Putamen (tissue), 1 donor: Measurements from ENCODE around the gene C22orf31.
"Not testable (repeated sequence)": the region's sequence is repeated elsewhere in the genome, so short reads cannot be mapped to it uniquely, and the experiment has no call there.

Experiments used
- DNase-seq: peaks from one replicate; pipeline ENCODE4 v3.0.0-alpha.2; 2016; ENCODE audit warnings: low spot score

C22orf31 gene

DNA sequence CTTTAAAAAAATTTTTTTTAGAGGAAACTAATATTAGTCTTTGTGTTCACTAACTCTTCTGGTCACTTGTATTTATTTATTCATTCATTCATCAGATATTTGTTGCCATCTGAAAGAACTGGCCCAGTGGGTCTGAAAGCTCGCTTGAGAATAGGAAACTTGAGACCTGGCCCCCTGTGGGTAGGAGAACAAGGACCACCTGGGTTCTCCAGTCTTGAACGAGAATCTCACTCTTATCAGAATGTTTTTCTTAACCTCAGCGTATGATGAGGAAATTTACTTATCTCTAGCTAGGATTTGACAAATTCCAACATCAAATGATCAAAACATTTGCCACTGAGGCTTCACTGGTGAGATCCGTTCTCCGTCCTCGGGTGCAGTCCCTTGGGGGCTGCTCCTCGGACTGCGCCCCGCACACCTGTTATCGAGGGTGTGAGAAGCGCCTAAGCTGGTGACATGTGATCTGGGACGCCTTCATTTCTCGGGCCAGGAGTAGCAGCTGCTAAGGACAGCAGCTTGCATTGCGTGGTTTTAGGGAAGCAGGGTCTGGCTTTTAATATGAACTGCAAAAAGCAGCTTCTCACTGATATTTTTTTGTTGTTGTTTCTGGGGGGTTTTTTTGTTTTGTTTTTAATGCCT is 6.3 kb downstream of the C22orf31 start:
- no peak for DNase-seq

DNA sequence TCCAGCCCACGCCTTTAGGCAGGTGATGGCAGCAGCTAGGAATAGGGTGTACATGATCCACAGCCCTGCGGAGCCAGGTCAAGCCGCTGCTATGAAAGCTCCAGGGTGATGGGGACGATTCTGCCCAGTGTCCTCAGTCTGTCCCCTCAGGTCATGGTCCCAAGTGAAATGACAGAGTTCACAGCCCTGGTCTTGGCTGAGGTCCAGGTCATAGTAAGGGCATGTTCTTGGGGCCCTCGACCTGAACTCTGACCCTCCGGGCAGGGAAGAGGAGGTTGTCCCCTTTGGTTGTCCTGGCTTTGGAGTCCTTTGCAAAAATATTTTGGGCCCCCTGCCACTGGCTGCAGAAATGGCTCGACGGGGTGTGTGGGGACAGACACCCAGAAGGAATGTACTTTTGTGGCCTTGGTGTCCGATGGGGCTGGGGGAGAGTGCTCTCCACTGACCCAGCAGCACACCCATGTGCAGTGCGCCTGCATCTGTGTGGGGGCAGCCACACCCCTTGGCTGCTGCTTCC is 7.3 kb downstream of the C22orf31 start:
- no peak for DNase-seq

DNA sequence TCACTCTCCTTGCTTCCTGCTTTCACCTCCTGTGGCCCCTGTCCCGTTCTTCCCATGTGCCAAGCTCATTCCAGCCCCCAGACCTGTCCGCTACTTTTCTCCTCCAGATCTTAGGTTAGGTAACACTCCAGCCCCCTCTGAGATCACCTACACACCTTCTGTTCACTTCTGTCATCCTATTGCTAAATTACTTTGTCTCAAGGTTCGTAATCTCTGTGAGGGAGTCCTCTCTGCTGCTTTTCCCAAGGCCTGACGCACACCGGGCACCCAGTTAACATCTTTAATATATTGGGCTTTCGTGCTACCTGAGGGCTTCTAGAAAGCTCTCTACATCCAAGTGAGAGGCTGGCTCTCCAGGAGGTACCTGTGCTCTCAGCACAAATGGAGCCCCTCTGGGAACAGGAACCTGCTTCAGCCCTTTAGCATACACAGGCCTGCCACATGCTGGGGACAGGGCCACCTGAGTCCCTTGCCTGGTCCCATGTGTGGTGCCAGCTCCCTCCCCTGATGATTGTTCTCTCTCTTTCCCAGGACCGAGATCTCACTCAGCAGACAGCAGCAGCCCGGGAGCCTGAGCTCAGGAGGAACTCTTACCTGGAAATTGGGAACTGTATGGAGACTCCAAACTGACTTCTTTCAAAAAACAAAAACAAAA is 8.5 kb downstream of the C22orf31 start:
- no peak for DNase-seq

DNA sequence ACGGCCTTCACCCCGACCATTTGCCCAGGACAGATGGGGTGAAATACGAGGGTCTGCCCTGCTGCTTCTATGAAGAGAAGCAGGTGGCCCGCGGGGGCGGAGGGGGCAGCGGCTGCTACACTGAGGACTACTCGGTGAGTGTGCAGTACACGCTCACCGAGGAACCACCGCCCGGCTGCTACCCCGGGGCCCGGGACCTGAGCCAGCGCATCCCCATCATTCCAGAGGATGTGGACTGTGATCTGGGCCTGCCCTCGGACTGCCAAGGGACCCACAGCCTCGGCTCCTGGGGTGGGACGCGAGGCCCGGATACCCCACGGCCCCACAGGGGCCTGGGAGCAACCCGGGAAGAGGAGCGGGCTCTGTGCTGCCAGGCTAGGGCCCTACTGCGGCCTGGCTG is 11.2 kb downstream of the C22orf31 start:
- no peak for DNase-seq

DNA sequence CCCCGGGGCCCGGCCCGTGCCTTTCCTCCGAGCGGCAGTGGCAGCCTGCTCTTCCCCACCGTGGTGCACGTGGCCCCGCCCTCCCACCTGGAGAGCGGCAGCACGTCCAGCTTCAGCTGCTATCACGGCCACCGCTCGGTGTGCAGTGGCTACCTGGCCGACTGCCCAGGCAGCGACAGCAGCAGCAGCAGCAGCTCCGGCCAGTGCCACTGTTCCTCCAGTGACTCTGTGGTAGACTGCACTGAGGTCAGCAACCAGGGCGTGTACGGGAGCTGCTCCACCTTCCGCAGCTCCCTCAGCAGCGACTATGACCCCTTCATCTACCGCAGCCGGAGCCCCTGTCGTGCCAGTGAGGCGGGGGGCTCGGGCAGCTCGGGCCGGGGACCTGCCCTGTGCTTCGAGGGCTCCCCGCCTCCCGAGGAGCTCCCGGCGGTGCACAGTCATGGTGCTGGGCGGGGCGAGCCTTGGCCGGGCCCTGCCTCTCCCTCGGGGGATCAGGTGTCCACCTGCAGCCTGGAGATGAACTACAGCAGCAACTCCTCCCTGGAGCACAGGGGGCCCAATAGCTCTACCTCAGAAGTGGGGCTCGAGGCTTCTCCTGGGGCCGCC is 11.9 kb downstream of the C22orf31 start:
- DNase-seq = no peak

DNA sequence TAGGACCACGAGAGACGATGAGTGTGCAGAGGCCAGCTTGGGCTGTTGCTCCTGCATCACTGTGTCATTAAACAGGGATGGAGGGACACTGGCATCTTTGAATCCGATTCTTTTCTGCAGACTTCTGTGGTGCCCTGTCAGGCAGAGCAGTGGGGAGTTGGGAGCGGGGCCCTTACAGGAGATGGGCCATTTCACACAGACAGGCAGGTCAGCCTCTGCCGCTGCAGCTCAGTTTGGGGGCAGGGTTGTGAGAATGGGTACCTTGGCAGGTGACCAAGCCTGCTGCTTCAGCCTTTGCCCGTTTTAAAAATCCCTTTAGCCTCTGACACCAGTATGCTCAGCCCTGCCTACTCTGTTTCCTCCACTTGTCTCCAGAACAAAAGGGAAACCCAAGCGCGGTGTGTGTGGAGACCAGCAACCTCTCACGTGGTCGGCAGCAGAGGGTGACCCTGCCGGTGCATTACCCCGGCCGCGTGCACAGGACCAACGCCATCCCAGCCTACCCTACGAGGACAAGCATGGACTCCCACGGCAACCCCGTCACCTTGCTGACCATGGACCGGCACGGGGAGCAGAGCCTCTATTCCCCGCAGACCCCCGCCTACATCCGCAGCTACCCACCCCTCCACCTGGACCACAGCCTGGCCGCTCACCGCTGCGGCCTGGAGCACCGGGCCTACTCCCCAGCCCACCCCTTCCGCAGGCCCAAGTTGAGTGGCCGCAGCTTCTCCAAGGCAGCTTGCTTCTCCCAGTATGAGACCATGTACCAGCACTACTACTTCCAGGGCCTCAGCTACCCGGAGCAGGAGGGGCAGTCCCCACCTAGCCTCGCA is 12.6 kb downstream of the C22orf31 start:
- no peak for DNase-seq

DNA sequence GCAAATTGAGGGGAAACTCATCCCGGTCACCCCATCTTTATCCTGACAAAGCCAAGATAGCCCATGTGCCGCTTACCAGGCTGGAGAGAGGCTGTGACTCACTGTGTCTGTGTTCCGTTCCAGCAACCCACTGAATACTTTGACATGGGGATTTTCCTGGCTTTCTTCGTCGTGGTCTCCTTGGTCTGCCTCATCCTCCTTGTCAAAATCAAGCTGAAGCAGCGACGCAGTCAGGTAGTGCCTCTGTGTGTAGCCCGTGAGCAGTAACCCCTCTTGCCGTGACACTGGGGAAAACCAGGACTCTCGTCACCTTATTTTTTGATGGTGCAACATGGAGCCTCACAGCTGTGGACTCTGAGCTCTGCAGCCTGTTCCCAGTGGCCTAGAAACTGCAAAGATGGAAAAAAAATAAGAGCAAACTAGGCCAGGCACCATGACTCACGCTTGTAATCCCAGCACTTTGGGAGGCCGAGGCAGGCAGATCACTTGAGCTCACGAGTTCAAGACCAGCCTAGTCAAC is 16.9 kb downstream of the C22orf31 start:
- DNase-seq = no peak

DNA sequence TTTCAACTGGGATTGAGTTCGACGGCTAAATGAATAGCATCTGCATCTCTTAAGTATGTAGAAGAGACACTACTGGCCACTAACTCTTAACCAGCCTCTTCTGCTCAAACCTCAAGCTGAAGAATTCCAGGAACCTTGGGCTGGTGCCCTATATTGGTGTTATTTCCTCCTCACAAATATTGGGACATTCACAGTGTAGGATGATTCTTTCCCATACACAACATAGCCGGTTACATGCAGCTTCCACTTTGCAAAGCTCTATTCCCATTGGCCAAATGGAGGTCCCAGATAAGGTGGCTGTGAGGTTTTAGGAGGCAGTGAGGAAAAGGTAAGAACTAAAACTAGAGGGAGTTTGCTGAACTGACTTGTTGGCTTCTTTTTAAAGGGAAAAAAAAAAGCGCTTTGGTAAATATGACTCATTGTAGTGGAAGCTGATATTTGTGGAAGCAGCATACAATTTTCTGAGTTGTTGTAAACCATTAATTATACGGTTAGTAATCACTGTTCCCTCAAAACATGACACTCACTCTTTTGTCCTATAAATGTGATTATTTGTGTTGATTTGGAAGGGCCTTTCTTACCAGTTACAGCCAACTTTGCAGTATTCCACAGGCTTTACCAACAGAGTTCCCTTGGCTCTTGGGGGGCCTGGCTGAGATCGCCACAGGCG is 17.6 kb downstream of the C22orf31 start:
- DNase-seq = no peak

DNA sequence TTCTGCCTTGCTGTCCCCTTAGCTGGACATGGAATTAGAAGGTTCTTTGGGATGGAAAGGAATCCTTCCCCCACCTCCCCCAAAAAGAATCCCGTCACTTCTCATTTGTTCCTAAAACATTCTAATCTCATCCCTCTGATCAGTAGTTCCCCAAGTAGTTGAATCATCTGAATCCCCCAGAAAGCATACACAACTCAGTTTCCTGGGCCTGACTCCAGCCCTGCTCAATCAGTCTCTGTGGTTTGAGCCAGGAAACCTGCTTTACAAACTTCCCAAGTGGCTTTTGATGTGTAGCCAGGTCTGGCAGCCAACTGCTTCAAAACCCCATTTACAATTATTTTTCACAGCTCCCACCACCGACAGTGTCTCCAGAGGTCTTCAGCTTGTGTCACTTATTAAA is 20.2 kb downstream of the C22orf31 start:
- DNase-seq = peak; percentile 66

DNA sequence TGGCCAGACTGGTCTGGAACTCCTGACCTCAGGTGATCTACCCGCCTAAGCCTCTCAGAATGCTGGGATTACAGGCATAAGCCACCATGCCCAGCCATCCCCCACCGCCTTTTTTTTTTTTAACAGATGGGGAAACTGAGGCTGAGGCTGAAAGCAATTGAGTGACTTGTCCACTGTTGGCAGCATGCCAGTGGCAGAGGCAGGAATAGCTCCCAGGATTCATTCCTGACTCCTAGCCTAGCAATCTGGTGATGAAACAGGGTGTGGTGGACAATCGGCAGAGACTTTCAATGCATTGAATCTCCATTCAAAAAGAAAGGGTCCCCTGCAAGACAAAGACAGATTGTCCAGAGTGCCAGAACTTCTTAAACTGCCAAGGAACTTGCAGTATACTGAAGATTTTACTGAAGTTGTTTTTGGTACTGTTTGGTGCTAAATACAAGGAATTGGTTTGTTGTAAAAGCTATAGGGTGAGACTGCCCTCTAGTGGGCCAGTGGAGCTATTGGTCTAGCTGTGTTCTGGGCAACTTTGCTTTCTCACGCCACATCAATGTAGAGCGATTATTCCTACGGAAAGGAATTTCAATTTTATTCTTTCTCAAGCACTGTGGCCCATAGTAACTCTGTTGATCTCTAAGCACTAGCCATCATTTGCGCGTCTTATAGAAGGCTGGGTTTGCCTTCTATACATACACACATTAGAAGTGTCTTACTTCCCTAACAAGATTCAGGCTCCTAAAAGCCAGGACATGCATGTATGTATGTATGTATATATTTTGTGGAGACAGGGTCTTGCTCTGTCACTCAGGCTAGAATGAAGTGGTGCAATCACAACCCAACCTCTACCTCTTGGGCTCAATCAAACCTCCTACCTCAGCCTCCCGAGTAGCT is 21.0 kb downstream of the C22orf31 start:
- peak; percentile 79 for DNase-seq

DNA sequence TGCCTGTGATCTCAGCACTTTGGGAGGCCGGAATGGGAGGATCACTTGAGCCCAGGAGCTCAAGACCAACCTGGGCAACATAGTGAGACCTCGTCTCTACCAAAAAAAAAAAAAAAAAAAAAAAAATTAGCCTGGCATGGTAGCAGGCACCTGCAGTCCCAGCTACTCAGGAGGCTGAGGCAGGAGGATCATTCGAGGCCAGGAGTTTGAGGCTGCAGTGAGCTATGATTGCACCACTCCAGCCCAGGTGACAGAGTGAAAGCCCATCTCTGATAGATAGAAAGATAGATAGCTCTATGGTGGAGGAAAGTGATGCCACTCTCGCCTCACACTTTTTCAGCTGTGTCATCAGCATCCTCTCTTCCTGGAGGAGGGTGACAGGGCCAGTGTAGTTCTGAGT is 21.9 kb downstream of the C22orf31 start:
- DNase-seq = not testable (repeated sequence)

DNA sequence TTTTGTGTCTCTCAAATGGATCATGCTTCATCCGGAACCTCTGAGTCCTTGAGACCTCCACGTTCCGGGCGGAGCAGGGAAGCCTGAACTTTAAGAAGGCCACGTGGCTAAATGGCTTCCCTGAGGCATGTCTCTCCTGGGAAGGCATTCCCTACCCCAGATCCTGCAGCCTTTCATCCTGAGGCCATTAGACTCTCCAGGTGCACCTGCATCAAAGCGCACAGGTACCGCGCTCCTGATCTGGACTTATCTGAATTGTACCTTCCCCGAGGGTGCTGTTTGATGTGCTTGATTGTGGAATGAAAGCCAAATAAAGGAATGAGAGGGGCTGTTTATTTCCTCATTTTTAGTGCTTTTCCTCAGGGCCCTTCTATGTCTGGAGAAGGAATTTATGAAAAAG is 22.5 kb downstream of the C22orf31 start:
- DNase-seq = no peak

DNA sequence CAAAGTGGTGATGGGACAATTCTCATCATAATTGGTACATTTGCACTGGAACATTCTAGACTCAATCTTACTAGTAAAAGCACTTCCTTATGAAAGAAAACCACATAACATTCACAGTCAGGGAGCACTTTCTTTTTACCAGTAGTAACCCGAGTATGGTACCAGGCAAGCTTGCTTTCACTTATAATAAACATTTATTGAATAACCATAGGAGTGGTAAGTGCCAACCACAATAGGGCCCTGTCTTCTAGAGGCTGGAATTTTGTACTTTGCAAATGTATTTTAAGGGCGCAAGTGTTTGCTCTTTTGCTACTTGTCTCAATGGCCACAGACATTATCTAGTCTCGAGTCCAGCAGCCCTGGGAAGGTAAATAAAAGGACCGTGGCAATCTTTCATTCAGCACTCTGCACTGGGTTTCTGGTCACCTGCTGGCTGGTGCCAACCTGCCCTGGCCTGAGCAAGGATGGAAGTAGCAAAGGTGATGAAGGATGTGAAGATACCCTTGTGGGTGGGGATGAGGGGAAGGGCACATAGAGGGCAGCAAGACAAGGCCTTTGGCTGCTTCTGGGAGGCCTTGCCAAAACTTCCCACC is 24.2 kb downstream of the C22orf31 start:
- DNase-seq = no peak

DNA sequence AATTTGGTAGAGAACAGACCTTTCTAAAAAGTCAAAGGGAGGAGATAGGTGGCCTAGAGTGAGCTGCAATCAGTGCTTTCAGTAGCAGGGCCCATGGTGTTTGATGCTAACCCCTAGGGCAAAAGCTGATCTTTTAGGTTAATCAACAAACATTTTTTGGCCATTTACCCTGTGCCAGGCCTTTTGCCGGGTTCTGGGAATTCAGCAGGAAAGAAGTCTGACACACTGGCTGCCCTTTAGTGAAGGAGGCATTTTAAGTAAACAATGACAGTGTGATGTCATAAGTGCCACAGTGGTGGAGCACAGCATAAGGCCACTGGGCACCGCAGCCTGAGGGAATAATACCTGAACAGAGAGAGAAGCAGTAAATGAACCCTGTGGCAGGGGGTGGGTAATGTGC is 29.0 kb downstream of the C22orf31 start:
- no peak for DNase-seq

DNA sequence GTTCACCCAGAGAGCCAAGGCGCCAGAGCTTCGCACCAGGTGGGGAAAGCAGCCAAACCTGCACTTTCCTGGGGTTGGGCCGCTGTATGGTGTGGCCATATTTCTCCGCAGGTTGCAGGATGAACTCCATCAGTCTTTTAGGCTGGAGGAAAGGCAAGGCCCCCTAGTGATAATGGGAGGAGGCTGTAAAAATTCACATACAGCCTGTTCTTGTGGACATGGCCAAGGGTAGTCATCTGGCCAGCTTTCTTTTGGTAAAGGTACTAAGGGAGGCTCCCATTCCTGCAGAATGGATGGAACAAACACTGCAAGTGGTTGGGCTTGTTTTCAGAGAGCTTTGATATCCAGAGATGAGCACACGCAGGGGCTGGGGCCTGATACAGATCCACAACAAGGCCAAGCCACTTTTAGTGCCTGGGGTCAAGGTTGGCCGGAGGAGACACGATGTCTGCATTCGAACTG is 29.6 kb downstream of the C22orf31 start:
- no peak for DNase-seq

DNA sequence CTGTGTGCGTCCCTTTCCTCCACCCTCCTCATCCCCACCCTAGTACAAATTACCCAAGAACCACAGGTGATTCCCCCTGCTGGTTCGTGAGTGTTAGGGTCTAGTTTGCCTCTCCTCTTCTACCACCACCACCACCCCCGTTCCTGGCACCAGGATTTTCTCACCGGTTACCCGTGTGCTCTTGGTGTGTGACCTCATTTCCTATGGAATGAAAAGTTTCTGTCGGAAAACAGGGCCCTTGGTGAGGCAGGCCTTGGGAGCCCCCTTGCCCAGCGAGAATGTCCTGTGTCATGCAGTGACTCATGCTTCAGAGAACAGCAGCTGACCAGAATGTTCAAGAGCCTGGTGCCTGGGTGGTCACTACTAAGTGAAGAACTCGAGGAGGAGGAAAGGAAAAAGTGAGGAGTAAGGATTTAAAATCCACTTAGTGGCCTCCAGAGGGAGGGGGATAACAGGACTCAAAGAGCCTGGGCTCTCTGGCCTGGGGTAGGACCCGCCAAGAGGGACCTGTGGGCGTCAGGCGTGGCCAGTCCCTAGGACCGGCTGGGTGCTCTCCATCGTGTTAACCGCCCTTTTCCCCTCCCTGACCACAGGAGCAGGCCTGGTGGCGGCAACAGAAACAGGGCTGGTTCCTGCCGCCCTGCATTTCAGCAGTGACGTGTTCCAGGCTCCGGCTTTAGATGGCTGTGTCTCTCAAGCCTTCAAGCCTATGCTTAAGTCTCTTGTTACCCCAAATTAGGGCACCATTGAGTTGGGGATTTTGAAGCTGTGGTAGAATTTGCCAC is 30.2 kb downstream of the C22orf31 start:
- no peak for DNase-seq

DNA sequence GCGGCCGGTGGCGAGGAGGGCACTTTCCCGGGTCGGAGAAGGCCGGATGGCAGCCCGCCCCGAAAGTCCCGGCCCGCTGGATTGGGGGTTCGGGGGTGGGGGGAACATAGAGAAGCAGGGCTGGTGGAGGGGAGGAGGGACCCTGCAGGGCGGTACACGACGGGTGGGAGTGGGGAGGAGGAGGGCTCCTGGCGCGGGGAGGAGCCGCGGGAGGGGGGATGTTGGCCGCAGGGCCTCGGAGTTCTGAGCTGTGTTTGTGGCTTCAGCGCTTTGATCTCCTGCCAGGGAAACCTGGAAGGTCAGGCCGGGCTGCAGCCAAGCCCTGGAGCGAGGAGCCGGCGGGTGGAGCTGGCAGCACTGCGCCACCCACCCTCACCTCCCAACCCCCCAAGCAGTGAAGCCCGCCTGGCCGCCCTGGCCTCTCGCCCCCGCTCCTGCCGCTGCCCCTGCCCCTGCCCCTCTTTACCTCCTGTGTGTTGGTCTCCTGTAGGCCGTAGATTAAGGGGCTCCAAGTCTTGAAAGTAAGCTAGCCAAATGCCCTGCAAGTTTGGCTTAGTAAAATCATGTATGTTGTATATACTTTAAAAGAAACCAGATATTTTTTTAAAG is 30.9 kb downstream of the C22orf31 start:
- peak; percentile 49 for DNase-seq

DNA sequence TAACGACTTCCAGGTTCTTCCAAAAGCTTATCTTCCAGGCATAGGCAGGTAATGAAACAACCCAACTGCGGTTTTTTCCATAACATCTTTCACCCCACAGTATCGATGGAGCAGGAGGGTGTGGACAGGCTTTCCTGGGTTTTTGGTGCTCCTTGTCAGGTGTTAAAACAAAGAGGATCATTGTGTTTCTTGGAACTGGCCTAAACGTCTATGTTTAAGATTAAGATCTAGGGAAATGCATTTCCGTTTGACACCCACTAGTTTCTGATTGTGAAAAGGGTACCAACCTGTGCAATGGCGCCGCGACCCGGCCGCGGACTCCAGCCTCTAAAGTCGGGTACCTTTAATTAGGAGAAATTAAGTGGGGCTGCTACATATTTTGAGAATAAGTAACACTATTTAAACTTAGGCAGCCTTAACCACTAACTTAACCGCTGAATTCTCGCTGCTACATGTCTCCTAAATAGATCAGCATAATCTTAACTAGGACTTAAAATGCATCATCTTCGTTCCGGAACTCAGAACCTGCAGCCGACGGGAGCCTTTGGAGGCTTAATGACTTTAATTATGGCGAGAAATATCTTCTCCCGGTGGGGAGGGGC is 31.5 kb downstream of the C22orf31 start:
- no peak for DNase-seq
